ENCODE measurements around the gene PLLP.
"Not testable (repeated sequence)": the region's sequence is repeated elsewhere in the genome, so short reads cannot be mapped to it uniquely, and the experiment has no call there.

PLLP gene

DNA sequence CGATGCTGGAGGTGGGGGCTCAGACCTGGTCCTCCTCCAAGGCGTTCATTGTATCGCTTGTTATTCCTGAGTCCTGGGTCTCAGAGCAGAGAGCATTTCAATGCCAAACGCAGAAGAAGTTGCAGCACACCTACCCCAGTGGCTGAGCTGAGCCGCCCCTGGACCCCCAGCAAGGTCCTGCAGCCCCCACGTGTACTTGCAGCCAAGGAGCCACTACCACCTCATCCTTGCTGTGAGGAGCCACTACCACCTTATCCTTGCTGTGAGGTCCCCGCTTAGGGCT, 13.5 kb downstream of the PLLP start:
- no peak for DNase-seq

DNA sequence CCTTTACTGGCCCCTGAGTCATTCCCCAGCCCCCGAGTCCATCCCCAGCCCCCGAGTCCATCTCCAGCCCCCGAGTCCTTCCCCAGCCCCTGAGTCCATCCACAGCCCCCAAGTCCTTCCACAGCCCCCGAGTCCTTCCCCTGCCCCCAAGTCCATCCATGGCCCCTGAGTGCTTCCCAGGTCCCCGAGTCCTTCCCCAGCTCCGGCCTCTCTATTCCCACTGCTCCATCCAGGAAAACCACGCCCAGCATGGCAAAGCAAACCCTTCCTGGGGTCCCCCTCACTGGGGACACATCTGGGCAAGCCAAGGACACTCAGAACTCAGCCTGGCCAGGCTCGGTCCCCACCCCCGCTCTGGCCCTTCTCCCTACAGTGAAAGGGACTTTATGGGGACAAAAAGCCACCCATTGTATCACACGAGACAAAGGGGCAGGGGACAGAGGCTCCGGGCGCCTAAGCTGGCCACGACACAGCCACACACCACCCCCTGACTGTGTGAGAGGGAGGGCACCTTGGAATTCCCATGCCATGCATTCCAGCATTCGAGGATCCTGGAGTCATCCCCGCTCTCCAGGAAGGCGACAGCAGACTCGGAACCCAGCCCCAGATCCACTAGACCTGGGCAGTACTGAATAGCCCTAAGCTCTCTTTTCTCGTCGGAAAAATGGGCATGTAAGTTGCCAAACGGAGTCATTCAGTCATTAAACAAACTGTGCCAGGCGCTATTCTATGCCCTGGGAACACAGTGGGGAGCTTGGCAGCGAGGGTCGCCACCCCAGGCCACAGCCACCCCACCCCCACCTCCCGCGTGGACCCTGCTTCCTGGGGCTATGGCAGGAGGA, 14.0 kb downstream of the PLLP start:
- DNase-seq: no peak

- no peak for DNase-seq
Observed at GRCh38 chr16:57268804-57269800, 15.4 kb downstream of the PLLP start.

DNA sequence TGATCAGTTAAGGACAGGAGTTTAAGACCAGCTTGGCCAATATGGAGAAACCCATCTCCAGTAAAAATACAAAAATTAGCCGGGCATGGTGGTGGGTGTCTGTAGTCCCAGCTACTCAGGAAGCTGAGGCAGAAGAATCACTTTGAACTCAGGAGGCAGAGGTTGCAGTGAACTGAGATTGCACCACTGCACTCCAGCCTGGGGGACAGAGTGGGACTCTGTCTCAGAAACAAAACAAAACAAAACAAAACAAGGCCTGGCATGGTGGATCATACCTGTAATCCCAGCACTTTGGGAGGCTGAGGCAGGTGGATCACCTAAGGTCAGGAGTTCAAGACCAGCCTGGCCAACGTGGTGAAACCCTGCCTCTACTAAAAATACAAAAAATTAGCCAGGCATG, 17.1 kb downstream of the PLLP start:
- DNase-seq: not testable (repeated sequence)

DNA sequence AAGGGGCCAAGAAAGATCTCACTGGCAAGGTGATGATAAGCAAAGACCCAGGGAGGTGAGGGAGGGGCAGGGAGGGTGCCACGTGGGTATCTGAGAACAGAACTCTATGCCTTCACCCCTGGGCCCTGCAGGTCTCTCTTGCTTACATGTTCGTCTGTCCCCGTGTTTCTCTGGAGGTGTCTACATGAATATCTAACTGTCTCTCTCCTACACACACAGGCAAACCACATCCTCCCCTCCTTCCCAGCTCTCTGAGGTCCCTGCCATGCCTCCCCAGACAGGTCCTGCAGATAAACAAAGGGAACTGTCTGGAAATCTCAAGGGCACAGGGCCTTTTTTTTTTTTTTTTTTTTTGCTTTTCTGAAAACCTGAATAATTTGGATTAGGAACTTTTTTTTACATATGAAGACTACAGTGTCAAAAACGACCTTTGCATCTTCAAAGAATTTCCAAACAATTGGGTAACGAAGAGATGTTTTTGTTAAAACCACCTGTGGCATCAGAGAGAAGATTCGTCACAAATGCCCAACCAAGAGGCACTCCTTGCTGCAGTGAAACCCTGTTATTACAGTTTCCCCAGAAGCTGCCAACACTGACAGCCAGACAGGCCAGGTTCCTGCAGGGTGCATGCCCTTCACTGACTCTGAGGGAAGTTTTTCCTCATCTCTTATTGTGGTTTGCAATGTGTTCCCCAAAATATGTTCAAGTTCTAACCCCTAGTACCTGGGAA, 17.8 kb downstream of the PLLP start:
- peak; percentile 42 for DNase-seq

GRCh38 chr16:57265850-57266530, 18.5 kb downstream of the PLLP start:
- no peak for DNase-seq

GRCh38 chr16:57264950-57265371, 19.5 kb downstream of the PLLP start:
- DNase-seq: no peak

GRCh38 chr16:57264381-57264780, 20.1 kb downstream of the PLLP start:
- DNase-seq: no peak

DNA sequence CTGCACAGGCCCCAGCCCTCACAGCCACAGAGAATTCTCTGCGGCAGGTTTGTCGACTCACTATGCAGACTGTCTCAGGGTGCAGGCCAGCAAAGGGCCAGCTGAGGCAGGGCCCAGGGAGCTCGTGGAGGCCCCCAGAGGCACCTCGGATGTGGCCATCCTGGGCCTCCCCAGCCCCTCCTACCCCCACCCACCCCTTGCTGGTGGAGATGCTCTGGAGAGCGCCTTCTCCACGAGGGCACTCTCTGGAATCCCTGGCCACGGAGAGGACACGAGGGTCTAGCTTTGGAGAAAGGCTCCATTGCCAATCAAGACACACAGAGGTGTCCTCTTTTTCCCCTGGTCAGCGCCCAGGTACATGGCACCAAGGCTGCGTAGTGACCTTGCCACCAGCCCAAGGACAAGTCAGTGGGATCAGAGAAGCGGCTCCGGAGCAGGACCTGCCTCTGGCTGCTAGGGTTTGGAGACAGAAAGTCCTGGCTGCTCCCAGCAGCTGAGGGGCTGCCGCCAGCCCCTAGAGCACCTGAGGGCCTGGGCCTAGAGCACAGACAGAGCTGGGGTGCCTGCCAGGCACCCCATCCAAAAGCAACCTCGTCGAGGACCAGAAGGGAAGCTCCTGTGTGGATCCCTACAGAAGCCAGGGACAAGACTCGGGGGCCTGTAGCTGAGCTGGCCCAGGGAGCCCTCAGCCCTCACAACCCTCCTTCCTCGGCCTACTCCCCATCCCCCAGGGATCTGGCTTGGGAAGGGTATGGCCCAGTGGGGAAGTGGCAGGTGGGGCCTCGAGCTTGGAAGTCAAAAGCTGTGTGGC, 20.7 kb downstream of the PLLP start:
- DNase-seq: no peak

DNA sequence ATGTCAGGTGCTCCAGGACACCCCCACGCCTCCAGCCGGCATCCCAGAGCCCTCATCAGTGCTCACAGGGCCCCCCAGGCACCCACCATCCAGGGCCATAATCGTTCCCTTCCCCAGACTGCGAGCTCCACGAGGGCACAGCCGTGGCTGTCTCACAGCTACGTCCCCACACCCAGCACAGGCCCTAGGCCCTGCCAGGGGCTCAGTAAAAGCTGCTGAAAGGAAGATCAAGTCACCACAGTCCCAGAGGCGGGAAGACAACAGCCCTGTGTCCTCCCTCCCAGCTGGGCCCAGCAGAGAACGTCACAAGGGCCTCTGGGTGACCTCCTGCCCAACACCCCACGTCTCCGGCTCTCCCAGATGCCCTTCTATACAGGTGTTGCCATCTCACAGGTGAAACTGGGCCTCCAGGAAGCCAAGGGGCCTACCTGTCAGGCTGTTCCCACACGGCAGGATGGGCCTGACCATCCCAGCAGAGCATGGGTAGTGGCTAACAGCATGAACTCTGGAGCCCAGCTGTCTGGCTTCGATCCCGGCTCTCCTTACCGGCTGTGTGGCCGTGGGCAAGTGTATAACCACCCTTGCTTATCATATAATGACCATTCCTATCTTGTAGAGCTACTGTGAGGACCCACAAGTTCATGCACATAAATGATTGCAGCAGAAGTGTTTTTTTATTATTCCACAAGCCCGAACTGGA, 21.5 kb downstream of the PLLP start:
- no peak for DNase-seq

GRCh38 chr16:57261806-57262205, 22.7 kb downstream of the PLLP start:
- DNase-seq: no peak

DNA sequence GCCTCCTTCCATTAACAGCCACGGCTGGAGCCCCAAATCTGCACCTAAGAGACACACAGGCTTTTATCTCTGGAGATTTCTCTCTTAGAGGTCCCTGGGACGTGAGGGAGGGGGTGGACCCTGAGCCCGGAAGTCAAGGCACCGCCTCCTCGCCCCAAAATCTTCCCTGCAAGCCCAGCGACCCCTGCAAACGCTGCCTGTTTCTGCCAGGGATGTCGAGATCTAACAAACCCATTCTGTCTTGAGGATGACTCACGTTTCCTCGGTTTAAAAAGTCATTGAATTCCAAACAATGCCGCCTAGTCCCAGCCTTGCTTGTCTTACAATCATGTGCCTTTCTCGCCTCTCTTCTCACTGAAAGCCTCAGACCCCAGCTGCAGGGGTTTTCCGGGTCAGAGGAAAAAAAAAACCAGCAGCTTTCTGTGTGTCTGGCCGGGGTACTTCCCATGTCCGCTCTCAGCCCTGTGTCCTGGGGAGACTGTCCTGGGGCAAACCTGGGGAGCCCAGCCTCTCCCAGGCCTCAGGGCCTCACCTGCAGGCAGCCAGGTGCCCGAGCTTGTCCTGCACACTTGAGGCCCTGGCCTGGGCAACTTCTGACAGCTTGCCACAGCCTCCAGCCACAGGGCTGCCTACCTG, 24.1 kb downstream of the PLLP start:
- no peak for DNase-seq

DNA sequence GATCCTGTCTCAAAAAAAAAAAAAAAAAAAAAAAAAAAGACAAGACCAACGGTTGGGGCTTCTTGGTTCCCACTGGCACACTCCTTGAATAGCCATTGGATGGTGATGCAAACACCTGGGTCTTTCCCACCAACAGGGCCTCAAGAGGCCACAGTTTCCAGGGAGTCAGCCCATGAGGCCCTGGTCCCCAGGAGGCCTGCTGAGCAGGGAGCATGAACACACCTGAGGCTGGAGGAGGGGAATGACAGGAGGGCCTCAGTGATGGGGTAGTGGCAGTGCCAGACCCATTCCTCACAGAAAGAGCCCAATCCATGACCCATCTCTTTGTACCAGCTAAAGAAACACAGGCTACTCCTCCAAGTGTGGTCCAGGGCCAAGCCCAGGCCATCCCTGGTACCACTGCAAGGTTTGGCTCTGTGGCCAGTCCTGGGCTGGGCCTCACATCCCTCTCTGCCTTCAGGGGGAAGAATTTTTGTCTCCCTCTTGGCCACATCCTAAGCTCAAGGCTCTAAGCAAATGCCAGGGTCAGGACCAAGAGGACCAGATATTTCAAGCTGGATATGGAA, 25.5 kb downstream of the PLLP start:
- DNase-seq: no peak

DNA sequence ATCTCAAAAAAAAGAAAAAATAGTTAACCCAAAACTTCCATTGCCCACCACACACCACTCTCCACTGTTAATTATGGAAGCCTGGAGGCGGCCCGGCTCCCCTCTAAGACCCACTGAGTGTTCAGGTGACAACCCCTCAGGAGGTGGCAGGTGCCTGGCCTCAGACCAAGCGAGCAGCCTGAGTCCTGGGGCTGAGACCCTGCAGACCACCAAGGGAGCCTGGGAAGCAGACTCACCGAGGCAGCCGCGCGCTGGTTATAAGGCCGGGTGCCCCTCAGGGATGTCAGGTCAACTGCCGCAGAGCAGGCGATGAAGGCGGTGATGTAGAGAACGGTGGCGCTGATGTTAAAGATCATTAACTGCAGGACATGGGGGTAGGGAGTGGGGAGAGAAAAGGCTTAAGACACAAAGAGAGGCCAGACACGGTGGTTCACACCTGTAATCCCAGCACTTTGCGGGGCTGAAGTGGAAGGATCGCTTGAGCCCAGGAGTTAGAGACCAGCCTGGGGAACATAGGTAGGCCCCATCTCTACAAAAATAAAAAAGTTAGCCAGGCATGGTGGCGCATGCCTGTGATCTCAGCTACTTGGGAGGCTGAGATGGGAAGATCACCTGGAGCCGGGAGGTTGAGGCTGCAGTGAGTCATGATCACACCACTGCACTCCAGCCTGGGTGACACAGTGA, 26.1 kb downstream of the PLLP start:
- no peak for DNase-seq

- DNase-seq: no peak
Observed at GRCh38 chr16:57257455-57258070, 26.9 kb downstream of the PLLP start.

DNA sequence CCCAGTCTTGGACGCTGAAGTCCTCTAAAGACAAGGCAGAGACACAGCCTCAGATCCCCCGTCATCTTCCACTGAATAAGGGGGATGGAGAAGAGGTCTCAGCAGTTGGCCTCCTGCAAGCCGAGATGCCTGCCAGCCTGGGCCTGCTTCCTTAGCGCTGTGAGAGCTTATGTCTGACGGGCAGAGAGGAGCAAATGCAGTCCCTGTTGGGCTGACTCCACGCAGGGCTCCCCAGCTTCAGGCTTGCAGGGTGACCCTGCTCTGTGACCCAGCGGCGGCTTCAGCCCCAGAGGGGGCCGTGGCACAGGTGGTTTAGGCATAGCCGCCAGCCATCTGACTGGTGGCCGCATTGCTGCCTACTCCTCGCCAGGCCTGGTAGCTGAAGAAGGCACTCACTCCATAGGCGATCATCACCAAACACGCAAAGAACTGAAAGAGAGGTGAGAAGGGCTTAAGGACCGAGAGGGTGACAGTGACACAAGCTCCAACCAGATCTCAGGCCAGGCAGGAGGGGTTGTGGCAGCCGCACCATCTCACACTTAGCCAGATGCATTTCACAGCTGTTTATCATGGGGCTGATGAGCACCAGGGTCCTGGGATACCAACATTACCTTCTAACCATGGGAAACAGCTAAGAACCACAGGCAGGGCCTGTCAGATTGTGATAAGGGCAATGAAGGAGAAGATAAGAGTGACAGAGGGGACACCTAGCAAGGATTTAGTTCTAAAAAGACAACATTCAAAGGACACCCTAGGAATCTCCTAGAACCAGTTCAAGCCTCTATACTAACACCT, 27.7 kb downstream of the PLLP start:
- no peak for DNase-seq

DNA sequence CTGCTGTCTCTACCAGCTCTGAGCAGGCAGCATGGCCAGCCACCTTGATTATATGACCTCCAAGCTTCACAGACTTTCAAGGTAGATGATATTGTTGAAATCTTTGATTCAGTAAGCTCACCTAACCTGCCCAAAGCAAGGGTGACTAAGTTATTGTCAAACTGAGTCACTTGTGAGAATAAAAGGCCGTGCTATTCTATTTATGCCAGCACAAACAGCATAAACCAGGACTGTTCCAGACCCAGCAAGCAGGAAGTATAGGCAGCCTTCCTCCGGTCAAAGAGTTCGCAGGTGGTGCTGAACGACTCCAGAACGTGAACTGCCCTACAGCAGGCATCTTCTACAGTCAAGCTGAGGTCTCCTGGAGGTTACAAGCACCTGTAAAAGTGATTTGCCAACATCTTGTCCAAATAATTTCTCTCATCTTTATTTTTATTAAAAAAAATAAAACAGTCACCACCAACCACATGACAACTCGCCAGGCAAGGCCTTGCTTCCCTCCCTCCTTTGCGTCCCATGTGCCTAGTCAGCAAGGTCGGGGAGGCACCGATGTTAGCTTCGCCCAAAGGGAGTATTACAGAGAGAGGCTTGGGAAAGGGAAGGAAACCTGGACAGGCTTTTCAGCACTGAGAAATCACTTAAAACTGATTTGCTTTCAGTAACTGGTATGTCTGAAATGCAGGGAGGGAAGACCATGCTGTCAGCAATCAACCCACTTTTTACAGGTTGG, 28.6 kb downstream of the PLLP start:
- DNase-seq: no peak

DNA sequence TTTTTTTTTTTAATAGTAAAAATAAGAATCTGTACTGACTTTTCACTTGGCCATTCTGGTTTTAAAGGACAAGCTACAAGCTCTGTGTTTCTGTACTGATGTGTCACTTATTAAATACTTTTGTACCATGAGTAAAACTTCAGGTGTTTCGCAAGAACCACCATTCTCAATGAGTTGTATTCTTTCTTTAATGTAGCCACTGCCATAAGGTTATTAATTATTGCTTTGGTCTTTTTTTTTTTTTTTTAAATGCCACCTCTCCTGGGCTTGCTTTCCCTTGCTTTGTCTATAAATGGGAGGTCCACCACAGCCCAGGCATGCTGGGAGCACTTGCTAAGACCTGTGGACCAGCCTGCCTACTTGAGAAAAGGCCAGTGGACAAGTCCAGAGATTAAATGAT, 31.0 kb downstream of the PLLP start:
- DNase-seq: no peak
